22Rv1 (cell line): ENCODE measurements around the gene KIAA0232.

Experiments used
- H3K27ac ChIP-seq: fragments of 450-650 bp; 2 replicates; pipeline ENCODE4 v1.5.1; 2017
- ZFX ChIP-seq: fragments of 450-650 bp; IDR thresholded peaks from 2 replicates; pipeline ENCODE4 v1.6.1; 2017; ENCODE audit warnings: antibody characterized with exemption, borderline replicate concordance
- TF ChIP-seq, protein P1 (sequence below): fragments of 450-650 bp; IDR thresholded peaks from 2 replicates; pipeline ENCODE4 v1.5.1; 2017; ENCODE audit warnings: mild to moderate bottlenecking

KIAA0232 gene

GRCh38 chr4:6892909-6893202 is 110.3 kb downstream of the KIAA0232 start:
- H3K27ac ChIP-seq = no peak overlapping the region
- TF ChIP-seq ZFX = no peak
- TF ChIP-seq, protein P1, sequence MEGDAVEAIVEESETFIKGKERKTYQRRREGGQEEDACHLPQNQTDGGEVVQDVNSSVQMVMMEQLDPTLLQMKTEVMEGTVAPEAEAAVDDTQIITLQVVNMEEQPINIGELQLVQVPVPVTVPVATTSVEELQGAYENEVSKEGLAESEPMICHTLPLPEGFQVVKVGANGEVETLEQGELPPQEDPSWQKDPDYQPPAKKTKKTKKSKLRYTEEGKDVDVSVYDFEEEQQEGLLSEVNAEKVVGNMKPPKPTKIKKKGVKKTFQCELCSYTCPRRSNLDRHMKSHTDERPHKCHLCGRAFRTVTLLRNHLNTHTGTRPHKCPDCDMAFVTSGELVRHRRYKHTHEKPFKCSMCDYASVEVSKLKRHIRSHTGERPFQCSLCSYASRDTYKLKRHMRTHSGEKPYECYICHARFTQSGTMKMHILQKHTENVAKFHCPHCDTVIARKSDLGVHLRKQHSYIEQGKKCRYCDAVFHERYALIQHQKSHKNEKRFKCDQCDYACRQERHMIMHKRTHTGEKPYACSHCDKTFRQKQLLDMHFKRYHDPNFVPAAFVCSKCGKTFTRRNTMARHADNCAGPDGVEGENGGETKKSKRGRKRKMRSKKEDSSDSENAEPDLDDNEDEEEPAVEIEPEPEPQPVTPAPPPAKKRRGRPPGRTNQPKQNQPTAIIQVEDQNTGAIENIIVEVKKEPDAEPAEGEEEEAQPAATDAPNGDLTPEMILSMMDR = no peak

DNA sequence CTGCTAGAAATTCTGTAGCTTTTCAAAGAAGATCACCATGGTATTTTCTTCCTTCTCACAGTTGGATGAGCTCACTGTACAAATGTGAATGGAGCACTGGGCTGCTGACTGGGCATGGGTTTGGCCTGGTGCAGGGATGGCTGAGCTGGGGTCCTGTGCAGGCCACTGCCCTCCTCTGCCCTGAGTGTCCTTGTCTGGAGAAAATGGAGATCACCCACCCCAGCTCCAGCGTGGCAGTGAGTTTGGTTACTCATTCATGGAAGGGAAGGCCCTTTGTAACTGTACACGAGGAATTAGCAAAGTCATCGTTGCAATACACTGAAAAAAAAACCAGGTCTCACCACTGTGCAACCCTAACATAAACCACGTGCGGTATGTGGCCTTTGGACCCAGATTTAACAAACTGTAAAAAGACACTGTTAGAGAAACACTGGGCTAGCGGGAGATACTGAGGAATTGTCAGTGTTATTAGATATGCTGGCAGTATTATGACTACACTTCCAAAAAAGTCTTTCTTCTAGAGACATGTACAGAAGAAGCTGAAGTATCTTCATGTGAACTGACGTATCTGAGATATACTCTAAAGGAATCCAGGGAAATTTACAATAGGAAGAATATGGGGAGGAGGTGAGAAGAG is 111.0 kb downstream of the KIAA0232 start:
- no peak overlapping the region for H3K27ac ChIP-seq
- no peak for TF ChIP-seq ZFX
- TF ChIP-seq, protein P1 = no peak

DNA sequence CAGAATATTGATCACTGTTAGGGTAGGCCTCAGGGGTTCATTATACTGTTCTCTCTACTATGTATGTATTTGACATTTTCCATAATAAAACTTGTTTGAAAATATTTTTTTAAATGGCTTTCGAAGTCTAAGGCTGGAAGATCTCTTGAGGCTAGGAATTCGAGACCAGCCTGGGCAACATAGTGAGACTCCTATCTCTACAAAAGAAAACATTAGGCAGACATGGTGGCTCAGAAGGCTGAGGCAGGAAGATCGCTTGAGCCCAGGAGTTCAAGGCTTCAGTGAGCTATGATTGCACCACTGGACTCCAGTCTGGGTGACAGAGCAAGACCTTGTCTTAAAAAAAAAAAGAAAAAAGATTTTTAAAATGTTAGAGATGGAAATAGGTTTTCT is 111.6 kb downstream of the KIAA0232 start:
- H3K27ac ChIP-seq = no peak overlapping the region
- TF ChIP-seq, protein P1 = no peak

DNA sequence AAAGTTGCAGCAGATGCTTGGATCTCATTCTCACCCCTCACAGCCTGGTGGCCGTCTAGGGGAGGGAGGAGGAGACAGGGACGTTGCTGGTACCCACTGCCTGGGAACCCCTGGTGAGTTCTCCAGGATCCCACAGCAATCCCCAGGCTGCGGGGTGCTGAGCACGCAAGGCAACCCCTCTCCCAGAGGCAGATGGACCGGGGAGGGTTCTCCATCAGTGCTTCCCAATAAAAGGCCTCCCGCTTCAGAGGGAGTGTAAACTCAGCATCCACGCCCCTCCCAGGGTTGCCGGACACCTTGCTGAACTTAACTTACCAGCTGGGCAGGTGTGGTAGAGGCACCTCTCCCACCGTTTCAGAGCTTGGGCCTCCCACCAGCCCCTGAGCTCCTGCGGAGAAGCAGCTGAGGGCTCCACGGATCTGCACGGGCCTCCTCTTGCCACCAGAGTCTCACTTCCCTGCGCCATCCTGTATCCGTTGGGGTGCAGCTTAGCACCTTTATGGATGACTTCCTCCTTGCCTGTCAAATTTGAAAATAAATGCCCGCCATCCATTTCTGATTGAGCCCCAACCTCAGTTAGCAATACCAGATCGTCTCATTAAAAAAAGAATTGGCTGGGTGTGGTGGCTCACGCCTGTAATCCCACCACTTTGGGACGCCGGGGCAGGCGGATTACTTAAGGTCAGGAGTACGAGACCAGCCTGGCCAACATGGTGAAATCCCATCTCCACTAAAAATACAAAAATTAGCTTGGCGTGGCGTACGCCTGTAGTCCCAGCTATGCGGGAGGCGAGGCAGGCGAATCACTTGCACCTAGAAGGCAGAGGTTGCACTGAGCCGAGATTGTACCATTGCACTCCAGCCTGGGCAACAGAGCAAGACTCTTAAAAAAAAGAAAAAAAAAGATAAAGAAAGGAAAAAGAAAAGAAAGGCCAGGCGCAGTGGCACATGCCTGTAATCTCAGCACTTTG is 112.3 kb downstream of the KIAA0232 start:
- no peak for TF ChIP-seq ZFX
- TF ChIP-seq, protein P1 = no peak
- H3K27ac ChIP-seq = no peak overlapping the region

- no peak overlapping the region for H3K27ac ChIP-seq
- TF ChIP-seq, protein P1 = no peak
- no peak for TF ChIP-seq ZFX
Measured at GRCh38 chr4:6896035-6896434, 113.5 kb downstream of the KIAA0232 start.

DNA sequence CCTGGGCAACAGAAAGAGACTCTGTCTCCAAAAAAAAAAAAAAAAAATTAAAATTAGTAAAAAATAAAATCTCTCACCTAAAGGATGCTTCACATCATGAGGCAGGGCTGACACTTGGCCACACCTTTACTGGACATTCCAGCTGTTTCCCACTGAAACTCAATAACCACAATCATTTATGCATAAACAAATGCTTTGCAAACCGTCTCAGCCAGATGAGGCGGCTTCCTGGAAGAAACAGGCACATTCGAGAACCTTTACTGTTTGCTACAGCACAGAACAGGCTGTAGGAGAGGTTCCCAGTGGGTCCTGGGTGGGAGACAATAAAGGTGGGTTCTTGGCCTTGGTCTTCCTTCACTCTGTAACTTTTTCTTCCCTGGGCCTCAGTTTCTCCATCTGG is 116.2 kb downstream of the KIAA0232 start:
- H3K27ac ChIP-seq = no peak overlapping the region

More for the DNA sequence above, 116.2 kb downstream of the KIAA0232 start:
- TF ChIP-seq ZFX = no peak
- TF ChIP-seq, protein P1 = no peak
